GM18867 (cell line): Measurements from ENCODE around the gene FRAT1.

Source experiments
- ATAC-seq: cut with Tn5 transposase; IDR thresholded peaks from one replicate; pipeline ENCODE4 v1.9.1; 2021; ENCODE audit warnings: mild to moderate bottlenecking, moderate library complexity; ENCODE audit not compliant: unreplicated experiment

The FRAT1 gene

DNA sequence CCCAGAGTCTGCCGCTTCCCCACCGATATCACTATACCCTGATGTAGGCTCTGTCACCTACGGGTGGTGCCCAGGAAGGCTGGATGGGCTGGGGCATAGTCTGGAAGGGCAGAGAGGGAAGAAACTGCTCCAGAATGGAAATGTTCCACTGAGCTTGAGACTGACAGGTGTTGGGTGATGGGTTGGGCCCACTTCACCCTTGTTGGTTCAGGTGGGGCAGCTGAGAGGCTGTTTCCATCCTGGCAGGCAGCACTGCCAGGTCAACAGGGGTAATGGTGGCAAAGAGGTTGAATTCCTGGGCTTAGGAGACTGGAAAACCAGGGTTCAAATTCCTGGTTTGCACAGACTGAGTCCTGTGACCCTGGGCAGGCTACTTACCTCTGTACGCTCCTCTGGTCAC lies 44.0 kb downstream of the FRAT1 start:
- no peak for ATAC-seq

DNA sequence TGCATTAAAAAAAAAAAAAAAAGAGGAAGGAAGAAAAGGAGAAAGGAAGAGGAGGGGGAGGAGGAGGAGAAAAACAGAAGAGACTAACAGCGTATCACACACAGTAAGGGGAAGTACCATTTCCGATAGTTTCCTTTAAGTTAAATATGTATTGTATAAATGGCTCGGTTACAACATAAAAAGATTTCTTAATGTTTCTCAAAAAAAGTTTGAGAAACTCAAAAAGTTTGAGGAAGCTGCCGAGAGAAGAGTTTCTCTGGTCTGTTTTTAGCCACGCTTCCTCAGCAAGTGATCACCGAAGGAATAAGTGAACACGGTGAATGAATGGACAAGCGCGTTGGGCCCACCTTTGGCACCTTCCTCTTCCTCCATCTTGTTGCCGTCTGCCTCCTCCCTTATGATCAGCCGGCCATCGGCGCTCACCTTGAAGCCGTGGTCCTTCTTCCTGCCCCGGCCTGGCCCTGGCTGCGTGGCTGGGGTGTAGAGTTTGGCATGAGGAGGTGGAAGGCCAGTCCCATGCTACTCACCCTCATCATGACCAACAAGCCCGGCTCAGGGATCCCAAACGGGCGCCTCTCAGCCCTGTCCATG lies 46.8 kb downstream of the FRAT1 start:
- no peak for ATAC-seq

DNA sequence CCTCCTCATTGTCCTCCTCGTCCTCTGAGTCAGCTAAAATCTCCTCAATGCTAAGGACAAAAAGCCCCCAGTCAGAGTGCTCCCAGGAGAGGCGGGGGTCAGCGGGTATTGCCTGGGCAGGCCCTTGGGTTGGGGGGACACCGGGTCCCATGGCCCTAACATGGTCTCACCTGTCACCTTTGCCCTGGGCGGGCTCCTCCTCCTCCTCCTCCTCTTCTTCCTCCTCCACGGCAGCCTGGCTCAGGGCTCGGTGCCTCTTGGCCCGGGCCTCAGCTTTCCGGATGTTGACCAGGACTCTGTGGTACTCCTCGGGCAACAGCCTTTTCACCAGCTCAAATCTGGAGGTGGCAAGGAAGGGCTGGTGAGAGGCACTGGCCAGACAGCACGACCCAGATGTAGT lies 47.5 kb downstream of the FRAT1 start:
- ATAC-seq, result no peak

- no peak for ATAC-seq
Observed at GRCh38 chr10:97367126-97367649, 48.1 kb downstream of the FRAT1 start.
